SK-N-SH treated with all-trans-retinoic acid at 6 μM for 48 hours (cell line): Measurements from ENCODE around the gene GET3.

Source experiments
- OSR1 ChIP-seq: fragments of 250-450 bp; sonication (Bioruptor Pico); IDR thresholded peaks from 2 replicates; pipeline ENCODE4 v1.8.0; 2022; ENCODE audit warnings: moderate library complexity, mild to moderate bottlenecking, inconsistent platforms
- RARB ChIP-seq: fragments of 250-450 bp; sonication (Bioruptor Pico); IDR thresholded peaks from 2 replicates; pipeline ENCODE4 v1.8.0; 2021; ENCODE audit warnings: mild to moderate bottlenecking, moderate library complexity
- ZNF565 ChIP-seq: fragments of 450-650 bp; formaldehyde crosslinking; conservative IDR thresholded peaks from 2 replicates; pipeline ENCODE4 v1.5.0; 2020; ENCODE audit warnings: low read depth, mild to moderate bottlenecking, moderate library complexity

- TF ChIP-seq RARB (CRISPR knock-in tag) = no peak
- TF ChIP-seq OSR1 (CRISPR knock-in tag) = no peak
- no peak for TF ChIP-seq ZNF565 (CRISPR knock-in tag)
Observed at GRCh38 chr19:12785431-12786031, 48.2 kb downstream of the GET3 start.
